HG03039 (cell line): ENCODE measurements around the gene LFNG.

Source experiments
- ATAC-seq: cut with Tn5 transposase; IDR thresholded peaks from one replicate; pipeline ENCODE4 v1.9.1; 2021; ENCODE audit warnings: mild to moderate bottlenecking, moderate library complexity; ENCODE audit not compliant: unreplicated experiment

The LFNG gene

GRCh38 chr7:2482725-2483451 lies 36.7 kb upstream of the LFNG start:
- ATAC-seq, result no peak

GRCh38 chr7:2483494-2483893 lies 36.1 kb upstream of the LFNG start:
- no peak for ATAC-seq

GRCh38 chr7:2484868-2485267 lies 34.7 kb upstream of the LFNG start:
- ATAC-seq, result no peak

GRCh38 chr7:2487586-2488271 lies 31.8 kb upstream of the LFNG start:
- no peak for ATAC-seq

GRCh38 chr7:2488272-2488645 lies 31.3 kb upstream of the LFNG start:
- no peak for ATAC-seq

GRCh38 chr7:2488681-2489080 lies 30.9 kb upstream of the LFNG start:
- ATAC-seq, result no peak

GRCh38 chr7:2490181-2490651 lies 29.4 kb upstream of the LFNG start:
- ATAC-seq, result no peak

- no peak for ATAC-seq
Observed at GRCh38 chr7:2492038-2492437, 27.5 kb upstream of the LFNG start.

GRCh38 chr7:2493205-2494164 lies 26.1 kb upstream of the LFNG start:
- no peak for ATAC-seq

- no peak for ATAC-seq
Observed at GRCh38 chr7:2494191-2495130, 25.1 kb upstream of the LFNG start.

GRCh38 chr7:2495418-2496299 lies 23.9 kb upstream of the LFNG start:
- ATAC-seq, result no peak

GRCh38 chr7:2496375-2496774 lies 23.2 kb upstream of the LFNG start:
- no peak for ATAC-seq

GRCh38 chr7:2497065-2497464 lies 22.5 kb upstream of the LFNG start:
- ATAC-seq, result no peak

GRCh38 chr7:2497500-2498336 lies 21.9 kb upstream of the LFNG start:
- no peak for ATAC-seq

- no peak for ATAC-seq
Observed at GRCh38 chr7:2498708-2499107, 20.9 kb upstream of the LFNG start.

GRCh38 chr7:2499181-2499580 lies 20.4 kb upstream of the LFNG start:
- no peak for ATAC-seq

- no peak for ATAC-seq
Observed at GRCh38 chr7:2499719-2500430, 19.7 kb upstream of the LFNG start.

GRCh38 chr7:2500701-2501100 lies 18.9 kb upstream of the LFNG start:
- ATAC-seq, result no peak
